ENCODE measurements around the gene RAX.
A peak's percentile ranks its signal among the peaks of the same experiment; 100 is the strongest.
"Not testable (repeated sequence)": the region's sequence is repeated elsewhere in the genome, so short reads cannot be mapped to it uniquely, and the experiment has no call there.

The RAX gene

DNA sequence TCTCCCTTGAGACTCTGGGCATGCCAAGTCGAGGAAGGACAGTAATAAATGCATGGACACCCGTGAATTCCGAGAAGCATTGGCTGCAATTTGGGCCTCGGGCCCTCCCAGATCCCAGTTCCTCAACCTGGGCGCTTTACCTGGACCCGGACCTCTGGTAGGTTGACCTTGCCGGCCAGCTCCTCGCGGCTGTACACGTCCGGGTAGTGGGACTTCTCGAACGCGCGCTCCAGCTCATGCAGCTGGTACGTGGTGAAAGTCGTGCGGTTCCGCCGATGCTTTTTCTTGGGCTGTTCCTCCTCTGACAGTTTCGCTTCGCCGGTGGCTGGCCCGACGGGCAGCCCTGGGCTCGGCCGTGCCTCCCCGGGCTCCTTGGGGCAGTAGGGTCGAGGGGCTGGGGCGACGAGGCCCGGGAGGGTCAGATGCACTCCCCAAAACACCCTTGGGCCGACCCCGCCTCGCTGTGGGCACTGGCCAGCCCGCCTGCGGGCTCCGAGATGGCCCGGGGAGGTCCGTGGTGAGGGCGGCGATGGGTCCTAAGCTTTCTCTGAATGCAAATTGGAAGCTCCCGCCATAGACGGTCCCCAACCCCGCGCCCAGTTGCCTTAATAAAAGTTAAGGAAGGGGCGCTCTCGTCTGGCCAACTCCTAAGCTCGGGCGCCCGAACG is 899 bp downstream of the RAX start:
- no peak for DNase-seq

DNA sequence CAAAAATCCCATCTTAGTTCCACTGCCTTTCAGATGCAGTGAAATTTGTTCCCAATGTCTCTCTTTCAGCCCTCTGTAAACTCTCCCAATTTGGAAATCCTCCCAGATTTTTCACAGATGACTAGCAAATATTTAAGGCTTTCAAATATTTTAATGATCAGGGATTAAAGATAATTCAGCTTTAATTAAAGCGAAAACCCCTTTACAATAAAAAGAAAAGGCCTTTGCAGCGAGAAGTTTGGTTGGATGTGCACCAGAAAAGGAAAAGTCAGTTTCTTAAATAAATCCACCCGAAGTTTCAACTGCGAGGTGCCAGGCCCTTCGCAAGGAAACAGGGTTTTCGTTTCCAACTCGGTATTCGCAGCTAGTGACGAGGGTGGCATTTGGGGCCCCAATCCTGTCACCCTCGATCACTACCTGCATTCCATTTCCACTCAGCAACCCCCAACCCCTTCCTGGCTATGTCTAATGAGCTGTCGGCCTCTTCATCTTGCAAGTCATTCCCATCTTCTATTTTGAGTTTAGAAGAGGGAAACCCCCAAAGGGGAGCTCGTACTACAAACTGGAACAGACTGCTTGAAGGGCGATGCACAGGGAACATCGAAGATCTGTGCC is 1.5 kb downstream of the RAX start:
- no peak for DNase-seq

DNA sequence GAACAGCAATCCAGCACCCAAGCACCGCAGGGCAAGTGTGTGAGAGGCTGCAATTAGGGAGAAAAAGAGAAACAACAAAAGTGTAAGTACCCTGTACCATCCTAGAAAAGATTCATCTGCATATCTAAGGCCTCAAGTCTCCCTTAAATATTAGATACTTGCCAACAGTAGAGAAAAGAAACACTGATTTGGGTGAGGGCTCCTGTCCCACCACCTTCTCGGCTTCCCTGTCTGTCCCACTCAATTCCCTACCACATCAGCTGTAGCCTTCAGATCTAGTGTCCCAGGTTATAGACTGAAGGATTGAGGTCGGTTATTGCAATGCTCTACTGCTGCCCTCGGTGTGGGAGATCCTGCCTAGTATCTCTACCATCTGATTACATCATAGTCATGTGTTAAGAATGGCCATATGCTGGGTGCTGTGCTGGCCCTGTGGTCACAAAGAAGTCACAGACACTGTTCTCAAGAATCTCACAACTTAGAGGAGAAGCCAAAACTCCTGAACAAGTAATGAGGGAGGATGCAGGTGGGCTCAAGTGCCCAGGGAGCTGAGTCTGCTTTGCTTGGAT is 2.5 kb downstream of the RAX start:
- no peak for DNase-seq

DNA sequence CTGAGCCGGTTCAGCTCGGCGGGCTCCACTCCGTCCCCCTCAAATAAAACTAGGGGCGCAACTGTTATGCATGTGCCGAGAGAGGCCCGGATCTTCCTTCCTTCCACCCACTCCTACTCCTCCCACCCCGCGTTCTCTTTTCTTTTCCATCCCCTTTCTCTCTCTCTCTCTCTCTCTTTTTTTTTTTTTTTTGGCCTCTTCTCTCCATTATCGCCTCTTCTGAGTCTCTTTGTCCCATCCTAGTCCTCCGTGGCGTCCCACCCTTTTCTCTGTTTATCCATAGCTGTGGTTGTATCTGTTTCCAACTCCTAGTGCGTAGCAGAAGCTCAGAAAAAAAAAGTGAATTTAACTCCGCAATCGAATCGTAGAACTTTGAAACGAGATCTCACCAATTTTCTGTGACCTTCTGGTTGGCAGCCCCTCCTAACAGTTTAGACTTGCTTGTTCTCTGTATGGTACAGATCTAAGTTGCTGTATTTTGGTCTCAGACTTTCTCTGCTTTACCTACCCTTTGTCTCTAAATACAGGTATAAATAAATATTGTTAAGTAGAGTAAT is 3.6 kb downstream of the RAX start:
- no peak for DNase-seq

DNA sequence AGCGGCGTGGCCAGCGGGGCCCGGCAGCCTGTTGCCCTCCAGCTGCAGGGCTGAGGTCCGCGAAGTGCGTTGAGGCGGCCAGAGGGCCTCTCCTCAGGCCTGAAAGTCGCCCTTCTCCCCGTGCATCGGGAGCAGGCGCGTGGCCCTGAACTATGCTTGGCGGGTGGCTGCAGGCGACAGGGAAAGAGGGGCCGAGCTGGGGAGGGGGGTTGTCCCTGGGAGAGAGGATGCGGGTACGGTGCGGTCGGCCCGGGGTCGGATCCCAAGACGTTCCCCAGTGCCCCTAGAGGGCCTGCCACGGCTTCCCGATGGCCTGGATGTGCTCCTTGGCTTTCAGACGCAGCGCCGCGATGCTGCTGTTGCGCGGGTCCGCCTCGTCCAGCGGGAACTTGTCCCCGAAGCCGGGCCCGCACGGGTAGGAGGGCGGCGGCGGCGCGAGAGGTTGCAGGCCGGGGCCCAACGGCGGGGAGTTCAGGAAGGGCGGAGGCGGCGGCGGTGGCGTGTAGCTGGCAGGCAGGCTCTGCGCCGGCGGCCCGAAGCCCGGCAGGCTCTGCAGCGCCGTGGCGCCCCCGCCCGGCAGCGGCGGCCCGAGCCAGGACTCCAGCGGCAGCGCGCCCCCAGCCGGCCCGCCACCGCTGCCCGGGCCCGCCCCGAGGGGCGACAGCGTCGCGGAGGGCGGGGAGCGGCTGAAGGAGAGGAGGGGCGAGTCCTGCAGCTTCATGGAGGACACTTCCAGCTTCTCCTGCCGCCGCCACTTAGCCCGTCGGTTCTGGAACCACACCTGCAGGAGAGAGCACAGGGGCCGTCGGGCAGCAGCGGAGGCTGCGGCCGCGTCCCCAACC is 4.3 kb downstream of the RAX start:
- peak; percentile 41 for DNase-seq

DNA sequence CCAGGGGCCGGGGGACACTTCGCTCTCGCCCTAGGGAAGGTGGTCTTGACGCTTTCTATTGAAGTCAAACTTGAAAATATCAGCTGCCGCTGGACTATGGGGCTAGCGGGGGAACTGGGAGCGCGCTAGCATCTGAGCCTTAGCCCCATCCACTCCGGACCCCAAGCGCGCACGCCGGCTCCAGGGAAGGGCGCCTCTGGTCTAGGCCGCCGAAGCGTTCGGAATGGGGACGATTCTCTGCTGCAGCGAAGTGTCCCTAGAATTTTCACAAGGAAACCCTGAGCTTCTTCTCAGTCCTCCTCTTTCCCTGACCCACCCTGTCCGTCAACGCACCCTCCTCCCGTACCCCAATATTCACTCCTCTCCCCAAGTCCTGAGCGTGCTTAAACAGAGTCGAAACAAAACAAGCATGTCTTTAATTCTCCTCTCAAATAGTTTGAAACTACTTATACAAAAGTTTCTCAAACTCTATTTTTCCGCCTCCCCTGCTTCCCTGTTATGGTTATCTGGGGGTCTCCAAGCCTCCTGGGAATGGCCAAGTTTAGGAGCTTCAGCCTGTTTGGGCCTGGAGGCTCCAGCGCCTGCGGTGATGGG is 5.0 kb downstream of the RAX start:
- no peak for DNase-seq

DNA sequence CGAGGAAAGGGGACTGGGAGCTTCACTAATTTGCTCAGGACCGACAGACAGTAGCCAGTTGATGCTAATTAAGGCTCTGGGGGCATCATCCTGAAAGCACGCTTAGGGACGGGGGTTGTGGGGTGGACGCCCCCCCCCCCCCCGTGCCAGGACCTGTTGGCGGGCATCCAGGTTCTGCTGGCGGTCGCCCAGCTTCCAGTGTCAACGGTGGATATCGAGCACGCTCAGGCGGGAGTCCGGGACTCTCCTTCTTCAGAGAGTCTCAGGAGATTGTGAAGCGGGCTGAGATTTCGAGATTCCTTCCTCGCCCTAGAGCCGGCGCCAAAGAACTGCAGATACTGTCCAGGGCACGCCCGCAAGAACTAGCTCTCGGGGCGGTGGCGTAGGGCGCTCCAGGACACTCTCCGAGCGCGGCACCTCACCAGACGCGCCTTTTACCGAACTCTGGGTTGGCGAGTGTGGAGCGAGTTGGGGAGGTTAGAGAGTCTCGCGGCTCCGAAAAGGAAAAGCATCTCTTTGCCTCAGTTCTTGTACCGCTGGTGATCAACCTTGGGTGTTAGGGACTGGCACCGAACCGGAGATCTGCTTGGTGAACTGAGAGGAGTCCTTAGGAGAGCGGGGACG is 5.6 kb downstream of the RAX start:
- peak; percentile 15 for DNase-seq

DNA sequence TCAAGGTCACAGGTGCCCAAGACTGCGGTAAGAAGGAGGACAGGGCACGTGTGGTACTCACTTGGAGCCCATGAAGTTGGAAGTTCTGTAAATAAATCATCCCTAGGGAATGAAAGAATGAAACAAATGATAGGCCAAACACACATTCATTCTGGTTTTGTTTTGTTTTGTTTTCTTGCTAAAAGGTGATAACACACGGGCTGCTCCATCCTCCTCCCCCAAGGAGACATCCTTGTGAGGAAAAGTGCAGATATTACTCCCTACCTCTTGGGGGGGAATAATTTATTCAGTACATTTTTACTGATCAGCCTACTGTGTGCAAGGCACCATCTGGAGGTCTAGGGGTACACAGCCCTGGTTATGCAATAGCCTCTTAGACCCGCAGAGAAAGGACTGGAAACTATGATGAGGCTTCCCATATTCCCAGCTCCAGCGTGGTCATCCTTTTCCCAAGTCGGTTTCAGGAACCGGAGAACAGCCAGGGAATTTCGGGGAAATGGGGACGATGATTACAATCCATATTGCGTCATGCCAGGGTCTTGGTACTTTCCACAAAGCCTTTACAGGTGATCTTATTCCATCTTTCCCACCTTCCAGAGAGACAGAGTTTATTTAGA is 6.3 kb downstream of the RAX start:
- no peak for DNase-seq

DNA sequence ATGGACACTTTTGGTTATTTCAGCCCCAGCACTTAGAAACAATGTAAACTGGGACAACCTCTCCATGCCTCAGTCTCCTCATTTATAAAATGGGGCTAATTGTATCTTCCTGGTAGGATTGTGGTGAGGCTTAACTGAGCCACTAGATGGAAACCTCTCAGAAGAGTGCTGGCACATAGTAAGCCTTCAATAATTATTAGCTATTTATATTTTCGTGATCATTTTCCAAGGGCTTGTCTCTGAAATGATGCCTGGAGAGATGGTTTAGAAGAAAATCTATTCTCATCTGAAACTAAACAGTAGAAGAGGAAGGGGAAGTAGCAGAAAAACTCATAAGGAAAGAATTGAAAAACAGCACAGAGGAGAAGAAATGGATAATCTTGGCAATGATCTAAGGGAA is 6.8 kb downstream of the RAX start:
- DNase-seq = no peak

DNA sequence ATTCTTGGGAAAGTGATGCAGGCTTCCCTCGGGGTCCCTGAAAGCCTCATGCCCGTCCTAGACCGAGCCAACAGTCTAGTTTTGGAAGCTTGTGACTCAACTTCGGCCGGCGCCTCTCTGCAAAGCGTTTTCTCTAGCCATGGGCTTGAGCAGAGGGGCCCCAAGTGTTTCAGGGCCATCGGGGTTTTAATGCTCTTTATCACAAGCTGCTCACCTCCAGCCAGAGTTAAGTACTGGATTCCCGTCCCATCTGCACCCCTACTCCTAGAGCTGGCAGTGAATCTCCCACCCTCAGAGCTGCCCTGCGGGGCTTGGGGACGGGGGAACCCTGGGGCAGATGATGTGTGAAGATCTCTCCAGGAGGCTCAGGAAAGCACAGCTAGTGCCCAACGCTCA is 7.3 kb downstream of the RAX start:
- no peak for DNase-seq

DNA sequence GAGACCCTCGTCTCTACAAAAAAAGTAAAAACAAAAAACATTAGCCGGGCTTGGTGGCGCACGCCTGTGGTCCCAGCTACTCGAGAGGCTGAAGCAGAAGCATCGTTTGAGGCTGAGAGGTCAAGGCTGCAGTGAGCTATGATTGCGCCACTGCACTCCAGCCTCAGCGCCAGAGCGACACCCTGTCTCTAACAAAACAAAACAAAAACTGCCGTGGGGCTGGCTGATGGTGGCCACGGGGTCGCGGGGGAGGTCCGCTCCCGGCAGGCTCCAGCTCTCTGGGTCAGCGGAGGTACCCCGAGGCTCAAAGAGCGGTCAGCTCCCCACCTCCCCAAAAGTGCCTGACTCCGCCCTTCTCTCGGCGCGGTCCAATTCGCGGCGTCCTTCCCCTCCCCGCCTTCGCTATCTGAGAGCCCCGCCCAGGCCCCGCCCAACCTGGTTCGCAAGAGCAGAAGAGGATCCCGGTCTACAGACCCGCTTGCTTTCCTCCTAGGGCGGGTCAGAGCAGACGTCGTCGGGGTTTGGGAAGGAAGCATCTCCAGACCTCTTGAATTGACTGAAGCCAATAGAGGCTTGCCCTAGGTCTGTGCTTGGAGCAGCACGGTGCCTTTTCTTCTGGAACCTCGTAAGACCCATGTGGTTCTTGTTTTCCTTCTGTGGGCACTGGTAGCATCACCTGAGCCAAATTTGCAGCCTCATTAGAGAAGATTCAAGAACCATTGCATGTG is 7.8 kb downstream of the RAX start:
- DNase-seq = no peak

DNA sequence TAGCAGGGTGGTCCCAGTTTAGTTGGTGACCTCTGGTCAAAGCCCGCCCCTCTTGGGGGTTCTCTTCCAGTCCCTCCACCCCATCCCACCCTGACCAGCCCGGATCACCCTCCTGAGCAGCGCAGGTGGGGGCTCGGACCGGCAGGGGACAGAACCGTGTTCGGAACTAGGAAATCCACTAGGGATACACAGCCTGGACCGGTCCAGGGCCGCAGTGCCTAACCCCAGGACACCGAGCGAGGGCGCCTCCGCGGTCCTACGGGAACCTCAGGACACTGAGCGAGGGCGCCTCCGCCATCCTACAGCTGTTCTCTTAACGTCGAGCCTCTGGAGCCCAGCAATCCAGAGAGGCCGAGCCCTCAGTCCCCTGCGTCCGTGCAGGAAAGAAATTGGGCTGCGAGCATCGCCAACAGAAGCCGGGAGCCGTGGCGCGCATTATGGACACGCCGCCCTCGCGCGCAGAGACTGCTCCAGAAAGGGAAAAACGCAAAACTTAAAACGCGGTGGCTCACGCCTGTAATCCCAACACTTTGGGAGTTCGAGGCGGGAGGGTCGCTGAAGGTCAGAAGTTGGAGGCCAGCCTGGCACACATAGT is 8.5 kb downstream of the RAX start:
- no peak for DNase-seq

DNA sequence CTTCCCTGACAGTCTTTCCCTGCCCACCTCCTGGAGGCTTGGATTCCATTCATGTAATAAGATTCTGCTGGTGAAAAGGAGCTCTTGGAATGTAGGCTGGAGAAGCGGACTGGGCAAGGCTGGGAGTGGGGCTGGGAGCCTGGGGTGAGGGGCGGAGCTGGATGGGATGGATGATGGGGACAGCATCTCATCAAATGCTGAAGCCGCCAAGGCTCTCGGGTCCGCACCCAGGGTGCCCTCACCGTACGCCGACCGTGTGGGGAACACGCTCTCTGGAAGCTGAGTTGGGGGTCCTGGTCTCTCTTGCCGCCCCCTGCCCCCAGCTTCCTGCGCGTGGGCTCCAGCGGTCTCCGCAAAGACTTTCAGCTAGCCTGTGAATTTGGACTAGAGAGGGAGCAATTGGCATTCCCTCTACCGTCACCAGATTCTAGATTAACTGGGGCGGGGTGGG is 9.1 kb downstream of the RAX start:
- DNase-seq = no peak

DNA sequence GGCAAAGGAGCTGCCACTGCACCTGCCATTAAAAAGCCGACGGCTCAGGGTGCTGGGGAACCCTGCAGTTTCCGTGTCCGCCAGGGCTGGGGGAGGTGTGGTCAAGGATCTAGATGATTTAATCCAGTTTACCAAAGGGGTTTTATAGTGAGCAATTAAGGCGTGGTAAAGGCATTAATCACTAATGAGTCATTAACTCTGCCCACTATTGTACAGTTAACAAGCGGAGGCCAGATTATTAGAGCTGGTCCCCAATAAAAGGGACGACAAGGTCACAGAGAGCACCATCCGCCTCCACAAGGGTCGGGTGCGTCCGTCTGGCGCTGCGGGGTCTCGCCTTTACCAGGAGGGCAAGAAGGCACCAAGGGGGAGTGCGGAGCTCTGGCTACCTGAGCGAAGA is 9.6 kb downstream of the RAX start:
- no peak for DNase-seq

DNA sequence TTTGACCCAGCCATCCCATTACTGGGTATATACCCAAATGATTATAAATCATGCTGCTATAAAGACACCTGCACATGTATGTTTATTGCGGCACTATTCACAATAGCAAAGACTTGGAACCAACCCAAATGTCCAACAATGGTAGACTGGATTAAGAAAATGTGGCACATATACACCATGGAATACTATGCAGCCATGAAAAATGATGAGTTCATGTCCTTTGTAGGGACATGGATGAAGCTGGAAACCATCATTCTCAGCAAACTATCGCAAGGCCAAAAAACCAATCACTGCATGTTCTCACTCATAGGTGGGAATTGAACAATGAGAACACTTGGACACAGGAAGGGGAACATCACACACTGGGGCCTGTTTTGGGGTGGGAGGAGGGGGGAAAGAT is 11.0 kb downstream of the RAX start:
- DNase-seq = not testable (repeated sequence)

DNA sequence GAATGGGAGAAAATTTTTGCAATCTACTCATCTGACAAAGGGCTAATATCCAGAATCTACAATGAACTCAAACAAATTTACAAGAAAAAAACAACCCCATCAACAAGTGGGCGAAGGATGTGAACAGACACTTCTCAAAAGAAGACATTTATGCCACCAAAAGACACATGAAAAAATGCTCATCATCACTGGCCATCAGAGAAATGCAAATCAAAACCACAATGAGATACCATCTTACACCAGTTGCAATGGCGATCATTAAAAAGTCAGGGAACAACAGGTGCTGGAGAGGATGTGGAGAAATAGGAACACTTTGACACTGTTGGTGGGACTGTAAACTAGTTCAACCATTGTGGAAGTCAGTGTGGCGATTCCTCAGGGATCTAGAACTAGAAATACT is 11.4 kb downstream of the RAX start:
- not testable (repeated sequence) for DNase-seq

DNA sequence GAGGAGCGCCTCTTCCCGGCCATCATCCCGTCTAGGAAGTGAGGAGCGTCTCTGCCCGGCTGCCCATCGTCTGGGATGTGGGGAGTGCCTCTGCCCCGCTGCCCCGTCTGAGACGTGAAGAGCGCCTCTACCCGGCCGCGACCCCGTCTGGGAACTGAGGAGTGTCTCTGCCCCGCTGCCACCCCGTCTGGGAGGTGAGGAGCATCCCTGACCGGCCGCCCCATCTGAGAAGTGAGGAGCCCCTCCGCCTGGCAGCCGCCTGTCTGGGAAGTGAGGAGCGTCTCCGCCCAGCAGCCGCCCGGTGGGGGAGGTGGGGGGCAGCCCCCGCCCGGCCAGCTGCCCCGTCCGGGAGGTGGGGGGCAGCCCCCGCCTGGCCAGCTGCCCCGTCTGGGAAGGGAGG is 17.8 kb downstream of the RAX start:
- not testable (repeated sequence) for DNase-seq

DNA sequence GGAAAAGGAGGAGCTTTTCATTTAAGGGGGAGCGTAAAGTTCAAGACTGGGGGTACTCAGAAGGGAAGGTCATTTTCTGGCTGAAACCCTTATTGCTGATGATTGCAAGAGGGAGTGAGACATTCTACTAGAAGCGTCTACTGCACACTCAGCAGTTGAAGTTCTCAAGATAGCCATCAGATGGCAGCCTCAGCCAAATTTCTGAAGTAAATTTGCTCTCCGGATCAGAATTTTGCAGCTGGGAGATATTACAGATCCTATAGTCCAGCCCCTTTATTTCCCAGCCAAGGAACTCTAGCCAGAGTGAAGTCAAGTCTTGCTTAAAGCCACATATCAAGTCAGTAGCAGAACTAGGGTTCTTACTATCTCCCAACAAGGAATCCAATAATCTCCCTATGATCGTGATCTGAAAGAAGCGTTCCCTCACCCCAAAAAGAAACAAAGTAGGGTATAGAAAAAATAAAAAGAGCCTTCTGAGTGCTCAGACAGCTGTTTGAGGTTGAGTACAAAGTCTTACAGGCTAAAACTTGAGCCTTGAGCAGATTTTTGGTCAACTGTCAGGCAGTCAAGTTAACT is 24.0 kb downstream of the RAX start:
- DNase-seq = peak; percentile 62

DNA sequence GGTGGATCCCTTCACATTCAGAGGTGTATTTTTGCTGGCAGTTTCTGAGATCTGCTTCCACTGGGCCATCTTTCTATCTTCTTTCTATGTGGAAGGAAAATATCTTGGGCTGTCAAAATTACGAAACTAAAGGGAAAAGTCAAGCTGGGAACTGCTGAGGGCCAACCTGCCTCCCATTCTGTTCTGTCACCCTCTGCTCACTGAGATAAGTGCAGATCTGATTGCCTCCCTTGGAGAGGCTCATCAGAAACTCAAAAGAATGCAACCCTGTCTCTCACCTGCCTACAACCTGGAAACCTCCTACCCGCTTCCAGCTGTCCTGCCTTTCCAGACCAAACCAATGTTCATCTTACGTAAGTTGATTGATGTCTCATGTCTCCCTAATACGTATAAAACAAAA is 26.5 kb downstream of the RAX start:
- no peak for DNase-seq

DNA sequence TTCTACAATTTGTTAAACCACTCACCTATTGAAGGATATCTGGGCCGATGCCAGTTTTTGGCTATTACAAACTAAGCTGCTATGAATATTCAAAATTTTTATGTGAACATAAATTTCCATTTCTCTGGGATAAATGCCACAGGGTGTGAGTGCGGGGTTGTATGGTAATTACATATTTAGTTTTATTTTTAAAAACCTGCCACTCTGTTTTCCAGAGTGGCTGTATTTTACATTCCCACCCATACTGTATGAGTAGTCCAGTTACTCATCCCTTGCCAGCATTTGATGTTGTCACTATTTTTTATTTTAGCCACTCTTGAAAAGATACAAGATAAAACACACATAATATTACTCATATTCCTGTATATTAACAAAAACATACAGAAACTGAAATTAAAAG is 30.3 kb downstream of the RAX start:
- DNase-seq = no peak

DNA sequence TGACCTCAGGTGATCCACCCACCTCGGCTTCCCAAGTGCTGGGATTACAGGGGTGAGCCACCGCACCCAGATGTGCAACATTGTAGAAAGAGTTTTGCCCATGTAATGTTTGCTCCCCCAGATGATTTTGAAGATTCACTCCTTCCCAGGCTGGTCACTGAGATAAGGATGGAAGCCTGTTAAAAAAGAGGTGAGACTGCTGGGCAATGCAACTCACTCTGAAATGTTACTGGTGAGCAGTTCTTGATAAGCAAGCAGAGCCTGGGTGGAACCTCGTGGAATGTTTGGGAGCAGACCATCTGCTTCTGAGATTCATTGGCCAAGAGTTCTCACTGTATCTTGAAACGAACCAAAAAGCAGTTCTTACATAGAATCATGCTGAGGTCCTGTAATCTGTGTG is 33.6 kb downstream of the RAX start:
- no peak for DNase-seq

Measured in NCI-H1105 (cell line).